ENCODE data around the gene NFIX.
"Not testable (repeated sequence)": the region's sequence is repeated elsewhere in the genome, so short reads cannot be mapped to it uniquely, and the experiment has no call there.

The NFIX gene

DNA sequence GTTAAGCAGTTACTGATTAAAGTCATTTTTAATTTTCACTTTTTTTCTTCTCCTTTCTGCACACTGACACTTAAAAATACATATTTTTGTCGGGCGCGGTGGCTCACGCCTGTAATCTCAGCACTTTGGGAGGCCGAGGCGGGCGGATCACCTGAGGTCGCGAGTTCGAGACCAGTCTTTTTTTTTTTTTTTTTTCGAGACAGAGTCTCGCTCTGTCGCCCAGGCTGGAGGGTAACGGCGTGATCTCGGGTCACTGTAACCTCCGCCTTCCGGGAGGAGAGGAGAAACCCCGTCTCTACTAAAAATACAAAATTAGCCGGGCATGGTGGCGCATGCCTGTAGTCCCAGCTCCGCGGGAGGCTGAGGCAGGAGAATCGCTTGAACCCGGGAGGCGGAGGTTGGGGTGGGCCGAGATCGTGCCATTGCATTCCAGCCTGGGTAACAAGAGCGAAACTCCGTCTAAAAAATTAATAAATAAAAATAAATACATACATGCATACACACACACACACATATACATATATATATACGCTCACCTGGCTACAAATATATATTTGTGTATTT lies 37.8 kb upstream of the NFIX start:
- not testable (repeated sequence) for DNase-seq (ENCODE audit: low read depth)

DNA sequence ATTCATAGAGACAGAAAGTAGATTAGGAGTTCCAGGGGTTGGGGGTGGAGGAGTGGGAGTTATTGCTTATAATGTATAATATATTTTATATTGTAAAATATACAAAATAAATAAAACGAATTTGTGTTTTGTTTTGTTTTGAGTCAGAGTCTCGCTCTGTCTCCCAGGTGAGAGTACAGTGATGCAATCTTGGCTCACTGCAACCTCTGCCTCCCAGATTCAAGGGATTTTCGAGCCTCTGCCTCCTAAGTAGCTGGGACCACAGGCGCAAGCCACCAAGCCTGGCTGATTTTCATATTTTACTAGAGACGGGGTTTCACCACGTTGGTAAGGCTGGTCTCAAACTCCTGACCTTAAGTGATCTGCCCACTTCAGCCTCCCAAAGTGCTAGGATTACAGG lies 35.8 kb upstream of the NFIX start:
- DNase-seq (ENCODE audit: low read depth) = no peak

DNA sequence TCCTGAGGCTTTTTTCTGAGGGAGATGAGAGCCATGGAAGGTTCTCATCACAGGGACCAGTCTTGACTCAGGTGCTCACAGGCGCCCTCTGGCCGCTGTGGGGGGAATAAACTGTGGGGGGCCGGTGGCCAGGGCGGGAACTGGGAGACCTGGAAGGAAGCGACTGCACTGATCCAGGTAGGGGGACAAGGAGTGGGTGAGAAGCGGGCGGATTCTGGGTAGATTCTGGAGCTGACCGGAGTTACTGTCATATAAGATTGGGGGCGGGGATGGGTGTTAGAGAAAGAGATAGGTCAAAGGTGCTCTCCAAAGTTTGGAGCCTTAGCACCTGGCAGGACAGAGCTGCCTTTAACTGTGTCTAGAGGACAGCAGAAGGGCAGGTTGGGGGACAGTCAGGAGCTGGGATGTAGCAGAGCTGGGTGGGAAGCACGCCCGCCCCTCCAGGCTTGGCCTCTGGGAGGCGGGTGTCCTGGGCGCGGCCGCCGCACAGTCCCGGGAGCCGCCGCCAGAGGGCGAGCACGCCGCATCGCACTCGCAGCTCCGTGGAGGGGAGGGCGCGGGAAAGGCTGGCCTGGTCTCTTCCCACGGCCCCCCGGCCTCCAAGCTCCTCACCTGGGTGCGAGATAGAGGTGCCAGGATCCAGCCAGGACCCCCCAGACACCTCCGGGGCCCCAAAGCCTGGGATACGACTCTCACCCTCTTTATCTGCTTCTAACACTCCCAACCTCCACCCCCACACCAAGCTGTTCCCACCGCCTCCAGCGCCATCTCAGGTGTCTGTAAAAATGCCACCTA lies 30.1 kb upstream of the NFIX start:
- peak; percentile 56 for DNase-seq (ENCODE audit: low read depth)

DNA sequence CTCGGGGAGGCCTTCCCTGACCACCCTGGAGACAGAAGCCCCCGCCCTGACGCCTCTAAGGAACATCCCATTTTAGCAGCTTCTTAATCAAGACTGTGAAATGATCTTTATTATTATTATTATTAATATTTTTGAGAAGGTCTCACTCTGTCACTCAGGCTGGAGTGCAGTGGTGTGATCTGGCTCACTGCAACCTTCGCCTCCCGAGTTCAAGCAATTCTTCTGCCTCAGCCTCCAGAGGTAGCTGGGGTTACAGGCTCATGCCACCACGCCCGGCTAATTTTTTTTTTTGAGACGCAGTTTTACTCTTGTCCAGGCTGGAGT lies 29.5 kb upstream of the NFIX start:
- DNase-seq (ENCODE audit: low read depth) = no peak

DNA sequence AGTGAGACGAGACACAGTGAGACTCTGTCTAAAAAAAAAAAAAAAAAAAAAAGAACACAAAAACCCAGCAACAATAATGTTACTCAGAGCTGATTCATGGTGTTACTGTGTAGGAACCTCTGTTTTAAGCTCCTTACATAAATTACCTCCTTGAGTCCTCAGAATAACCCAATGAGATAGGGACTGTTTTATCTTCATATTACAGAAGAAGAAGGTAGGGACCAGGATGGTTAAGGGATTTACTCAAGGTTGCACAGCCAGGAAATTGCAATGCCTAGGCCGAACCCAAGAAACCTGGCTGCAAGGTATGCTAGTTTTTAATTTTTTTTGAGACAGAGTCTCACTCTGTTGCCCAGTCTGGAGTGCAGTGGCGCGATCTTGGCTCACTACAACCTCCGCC lies 27.4 kb upstream of the NFIX start:
- no peak for DNase-seq (ENCODE audit: low read depth)

DNA sequence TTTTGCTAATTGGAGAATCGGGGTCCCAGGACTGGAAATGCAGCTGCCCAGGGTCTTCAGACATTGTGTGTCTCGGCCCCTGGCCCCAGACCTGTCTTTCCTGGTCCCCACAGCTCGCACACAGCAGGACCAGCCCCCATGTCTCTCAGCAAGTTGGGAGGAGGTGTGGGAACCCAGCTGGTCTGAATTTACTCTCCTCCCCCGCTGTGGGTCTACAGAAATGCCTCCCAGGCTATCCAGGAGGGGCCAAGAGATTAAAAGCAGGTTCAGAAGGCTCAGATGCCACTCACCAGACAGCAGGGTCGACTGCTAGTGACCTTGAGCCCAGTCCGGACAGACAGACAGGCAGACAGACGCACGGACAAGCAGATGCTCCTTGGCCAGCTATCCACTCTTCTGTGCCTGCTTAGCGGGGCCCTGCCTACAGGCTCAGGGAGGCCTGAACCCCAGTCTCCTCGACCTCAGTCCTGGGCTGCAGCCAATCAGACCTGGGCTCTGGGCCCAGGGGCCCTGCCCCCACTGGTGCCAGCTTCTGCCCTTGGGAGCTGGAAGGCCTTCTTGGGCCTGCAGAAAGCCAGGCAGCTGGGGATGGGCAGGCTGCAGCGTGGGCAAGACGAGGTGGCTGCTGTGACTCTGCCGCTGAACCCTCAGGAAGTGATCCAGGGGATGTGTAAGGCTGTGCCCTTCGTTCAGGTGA lies 25.8 kb upstream of the NFIX start, which contains the start of gene DAND5:
TSS of gene DAND5 (plus strand) at position 285 of the 697 bp plus-strand sequence. CDS start at position 370, 85 bp downstream.
- DNase-seq (ENCODE audit: low read depth) = no peak

DNA sequence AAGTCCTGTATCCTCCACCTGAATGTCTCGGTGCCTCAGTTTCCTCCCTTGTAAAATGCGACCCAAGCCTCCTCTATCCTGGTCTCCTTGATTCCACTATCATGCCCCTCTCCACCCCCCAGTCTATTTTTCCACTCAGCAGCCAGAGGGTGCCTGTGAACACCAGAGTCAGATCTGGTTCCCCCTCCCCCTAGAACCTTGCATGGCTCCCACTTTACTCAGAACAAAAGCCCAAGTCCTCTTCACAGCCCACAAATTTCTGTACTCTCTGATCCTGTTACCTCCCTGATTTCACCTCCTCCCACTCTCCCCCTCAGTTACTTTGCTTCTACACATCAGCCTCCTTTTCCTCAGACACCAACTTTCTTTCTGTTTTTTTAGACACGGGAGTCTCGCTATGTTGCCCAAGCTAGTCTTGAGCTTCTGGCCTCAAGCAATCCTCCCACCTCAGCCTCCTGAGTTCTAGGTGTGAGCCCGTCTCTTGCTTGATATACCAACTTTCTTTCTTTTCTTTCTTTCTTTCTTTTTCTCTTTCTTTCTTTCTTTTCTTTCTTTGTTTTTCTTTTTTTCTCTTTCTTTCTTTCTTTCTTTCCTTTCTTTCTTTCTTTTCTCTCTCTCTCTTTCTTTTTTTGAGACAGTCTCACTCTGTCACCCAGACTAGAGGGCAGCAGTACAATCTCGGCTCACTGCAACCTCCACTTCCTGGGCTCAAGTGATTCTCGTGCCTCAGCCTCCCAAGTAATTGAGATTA lies 25.0 kb upstream of the NFIX start:
- no peak for DNase-seq (ENCODE audit: low read depth)

DNA sequence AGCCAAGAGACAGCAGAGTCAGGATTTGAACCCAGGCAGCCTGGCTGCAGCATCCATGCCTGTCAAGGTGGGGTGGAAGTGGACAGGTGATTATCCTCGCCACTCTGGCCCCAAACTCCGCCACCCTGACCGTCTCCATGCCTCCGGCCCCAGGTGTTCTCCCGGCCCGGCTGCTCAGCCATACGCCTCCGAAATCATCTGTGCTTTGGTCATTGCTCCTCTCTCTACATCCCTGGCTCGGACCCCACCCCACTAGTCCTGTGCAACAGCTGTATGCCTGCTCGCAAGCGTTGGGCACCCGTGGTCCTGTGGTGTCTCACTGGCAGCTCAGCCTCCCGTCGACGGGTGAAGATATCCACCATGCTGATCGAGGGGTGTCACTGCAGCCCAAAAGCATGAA lies 22.0 kb upstream of the NFIX start:
- DNase-seq (ENCODE audit: low read depth) = no peak

DNA sequence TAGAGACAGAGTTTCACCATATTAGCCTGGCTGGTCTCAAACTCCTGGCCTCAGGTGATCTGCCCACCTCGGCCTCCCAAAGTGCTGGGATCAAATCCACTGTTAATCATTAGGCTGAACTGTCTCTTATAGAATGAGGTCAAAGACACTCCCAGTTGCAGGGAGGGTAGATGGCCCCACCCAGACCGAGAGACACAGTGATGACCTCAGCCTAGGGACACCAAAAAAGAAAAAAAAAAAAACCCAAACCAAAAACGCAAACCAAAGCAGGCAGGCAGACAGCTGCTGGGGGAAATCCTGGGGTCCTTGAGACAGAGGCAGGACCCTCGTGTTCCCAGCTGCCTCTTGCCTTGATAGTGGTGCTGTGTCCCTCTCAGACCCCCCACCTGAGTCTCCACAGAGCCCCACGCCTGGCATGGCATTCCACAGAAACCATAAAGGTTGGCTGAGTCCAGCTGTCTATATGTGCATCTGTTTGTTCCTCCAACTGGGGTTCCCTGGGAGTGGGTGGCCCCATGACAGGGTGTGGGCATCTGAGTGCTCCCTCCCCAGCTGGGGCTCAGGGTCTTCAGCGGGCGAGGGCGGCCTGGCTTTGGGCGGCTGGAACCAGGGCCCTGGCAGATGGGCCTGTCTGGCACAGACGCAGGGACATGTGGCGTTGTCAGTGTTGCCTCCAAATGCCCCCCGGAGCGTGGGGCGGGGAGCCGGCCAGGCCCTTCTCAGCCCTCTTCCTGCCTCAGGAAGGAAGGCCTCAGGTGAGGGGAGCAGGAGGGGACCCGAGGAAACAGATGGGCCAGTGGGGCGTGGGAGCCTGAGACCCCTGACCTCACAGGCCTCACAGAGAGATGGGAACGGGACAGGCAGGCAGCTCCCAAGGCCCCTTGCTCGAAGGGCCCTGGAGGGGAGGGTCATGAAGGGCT lies 20.7 kb upstream of the NFIX start:
- DNase-seq (ENCODE audit: low read depth) = no peak

DNA sequence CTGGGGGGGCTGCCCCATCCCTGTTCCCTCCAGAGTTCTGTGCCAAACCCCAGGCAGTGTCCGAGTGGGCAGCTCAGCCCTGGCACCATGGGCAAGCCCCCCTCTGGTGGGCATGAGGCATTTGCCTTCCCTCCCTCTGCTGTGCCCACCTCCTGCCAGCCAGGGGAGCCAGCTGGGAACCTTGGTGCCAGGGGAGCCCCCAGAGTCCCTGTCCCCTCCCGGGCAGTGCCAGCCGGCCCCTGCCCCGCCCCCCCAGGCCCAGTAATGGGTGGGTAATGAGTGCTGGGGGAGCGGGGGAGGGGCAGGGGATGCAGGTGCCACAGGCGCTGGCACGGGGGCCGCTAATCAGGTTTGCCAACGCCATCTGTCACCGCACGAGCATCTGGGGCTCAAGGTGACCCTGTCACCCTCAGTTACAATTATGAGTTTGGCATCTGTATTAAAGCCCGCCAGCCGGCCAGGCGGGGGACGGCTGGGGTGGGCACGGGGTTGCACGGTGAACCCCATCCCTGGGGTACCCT lies 20.0 kb upstream of the NFIX start:
- DNase-seq (ENCODE audit: low read depth) = no peak

DNA sequence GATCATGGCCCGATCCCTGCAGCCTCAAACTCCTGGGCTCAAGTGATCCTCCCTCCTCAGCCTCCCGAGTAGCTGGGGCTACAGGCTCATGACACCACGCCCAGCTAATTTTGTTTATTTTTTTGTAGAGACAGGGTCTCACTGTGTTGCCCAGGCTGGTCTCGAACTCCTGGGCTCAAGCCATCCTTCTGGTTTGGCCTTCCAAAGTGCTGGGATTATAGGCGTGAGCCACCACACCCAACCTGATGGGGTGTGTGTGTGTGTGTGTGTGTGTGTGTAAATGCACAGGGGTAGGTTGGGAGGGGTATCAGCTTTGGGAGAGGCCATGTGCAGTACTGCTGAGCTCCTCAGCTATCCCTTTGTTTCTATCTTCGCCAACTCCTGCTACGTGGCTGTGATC lies 19.2 kb upstream of the NFIX start:
- DNase-seq (ENCODE audit: low read depth) = not testable (repeated sequence)

DNA sequence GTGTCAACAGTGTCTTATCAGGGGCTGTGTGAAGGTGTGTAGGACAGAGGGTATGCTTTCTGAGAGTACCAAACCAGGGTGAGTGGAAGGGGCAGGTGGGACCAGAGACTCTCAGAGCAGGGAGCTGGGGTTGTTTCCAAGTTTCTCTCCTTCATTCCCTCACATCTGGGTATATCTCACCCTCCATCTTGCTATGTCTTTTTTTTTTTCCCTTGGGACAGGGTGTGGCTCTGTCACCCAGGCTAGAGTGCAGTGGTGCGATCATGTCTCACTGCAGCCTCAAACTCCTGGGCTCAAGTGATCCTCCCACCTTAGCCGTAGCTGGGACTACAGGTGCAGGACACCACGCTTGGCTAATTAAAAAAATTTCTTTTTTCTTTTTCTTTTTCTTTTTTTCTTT lies 15.3 kb upstream of the NFIX start:
- DNase-seq (ENCODE audit: low read depth) = no peak

DNA sequence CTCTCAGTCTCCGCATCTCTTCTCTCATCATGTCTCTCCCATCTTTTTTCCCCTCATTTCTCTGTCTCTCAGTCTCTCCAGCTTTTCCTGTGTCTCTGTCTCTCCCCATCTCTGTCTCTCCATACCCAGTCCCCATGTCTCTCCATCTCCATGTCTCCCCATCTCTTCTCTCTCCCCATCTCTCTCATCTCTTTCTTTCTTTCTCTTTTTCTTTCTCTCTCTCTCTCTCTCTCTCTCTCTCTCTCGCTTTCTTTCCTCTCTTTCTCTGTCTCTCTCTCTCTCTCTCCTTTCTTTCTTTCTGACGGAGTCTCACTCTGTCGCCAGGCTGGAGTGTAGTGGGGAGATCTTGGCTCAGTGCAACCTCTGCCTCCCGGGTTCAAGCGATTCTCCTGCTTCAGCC lies 12.6 kb upstream of the NFIX start:
- DNase-seq (ENCODE audit: low read depth) = no peak

DNA sequence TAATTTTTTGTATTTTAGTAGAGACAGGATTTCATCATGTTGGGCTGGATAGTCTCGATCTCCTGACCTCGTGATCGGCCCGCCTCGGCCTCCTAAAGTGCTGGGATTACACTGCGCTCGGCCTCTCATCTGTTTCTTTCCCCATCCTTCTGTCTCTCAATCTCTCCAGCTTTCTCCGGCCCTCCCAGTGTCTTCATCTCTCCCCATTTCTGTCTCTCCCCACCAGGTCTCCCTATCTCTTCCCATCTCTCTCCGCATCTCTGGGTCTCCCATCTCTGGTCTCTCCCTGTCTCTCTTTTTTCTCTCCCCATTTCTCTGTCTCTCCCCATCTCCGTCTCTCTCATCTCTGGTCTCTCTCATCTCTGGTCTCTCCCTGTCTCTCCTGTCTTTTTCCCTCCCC lies 12.2 kb upstream of the NFIX start:
- DNase-seq (ENCODE audit: low read depth) = no peak

DNA sequence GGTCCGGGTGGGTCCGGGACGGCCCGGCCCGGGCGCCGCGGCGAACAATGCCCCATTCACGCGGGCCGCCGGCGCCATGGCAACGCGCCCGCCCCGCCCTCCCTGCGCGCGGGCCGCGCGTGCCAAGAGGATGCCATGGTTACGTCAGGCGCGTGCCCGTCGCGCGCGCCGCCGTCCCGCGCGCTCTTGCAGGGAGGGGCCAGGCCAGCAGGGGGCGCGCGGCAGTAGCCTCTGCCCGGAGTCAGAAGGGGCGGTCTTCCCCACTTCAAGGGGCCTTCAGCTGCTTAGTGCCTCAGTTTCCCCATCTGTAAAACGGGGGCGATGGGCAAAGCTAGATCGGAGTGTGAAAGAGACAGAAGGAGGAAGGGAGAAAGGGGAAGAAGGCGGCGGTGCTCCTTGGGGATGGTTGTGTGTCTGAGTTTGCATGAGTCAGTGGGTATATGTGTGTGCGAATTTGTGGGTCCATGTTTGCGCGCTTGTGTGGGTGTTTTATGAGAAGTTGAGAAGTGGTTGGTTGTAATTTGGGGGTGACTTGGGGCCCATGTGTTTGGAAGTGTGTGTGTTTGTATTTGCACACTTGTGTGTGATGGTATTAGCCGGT lies 11.6 kb upstream of the NFIX start:
- peak; percentile 62 for DNase-seq (ENCODE audit: low read depth)

DNA sequence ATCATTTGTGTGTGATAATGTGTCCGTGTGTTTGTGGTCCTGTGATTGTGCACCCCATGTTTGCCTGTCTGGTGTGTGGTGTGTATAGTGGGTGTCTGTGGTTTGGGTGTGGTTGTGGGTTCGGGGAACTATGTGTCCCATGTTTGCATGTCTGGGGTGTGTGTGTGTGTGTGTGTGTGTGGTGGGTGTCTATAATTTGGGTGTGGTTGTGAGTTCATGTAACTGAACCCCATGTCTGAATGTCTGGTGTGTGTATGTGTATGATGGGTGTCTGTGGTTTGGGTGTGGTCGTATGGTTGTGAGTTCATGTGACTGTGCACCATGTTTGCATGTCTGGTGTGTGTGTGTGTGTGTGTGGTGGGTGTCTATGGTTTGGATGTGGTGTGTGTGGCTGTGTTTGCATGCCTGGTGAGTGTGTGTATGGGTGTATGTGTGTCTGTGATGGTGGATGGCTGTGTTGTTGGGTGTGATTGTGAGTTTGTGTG lies 11.1 kb upstream of the NFIX start:
- no peak for DNase-seq (ENCODE audit: low read depth)

DNA sequence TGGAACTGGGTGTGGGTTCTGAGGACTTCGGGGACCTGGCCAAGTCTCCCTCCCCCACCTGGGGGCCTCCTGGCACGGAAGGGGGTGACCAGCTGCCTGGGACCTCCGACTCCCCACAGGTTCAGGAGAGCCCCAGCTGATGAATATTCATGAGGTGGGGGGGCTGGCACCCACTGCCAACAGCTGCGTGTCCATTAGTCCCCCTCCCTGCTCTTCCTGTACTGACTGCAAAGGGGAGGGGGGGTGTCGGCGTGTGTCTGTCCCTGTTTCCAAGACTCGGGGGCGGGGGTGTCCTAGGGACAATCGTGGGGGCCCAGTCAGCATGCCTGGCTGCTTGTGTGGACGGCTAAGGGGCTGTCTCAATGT lies 10.6 kb upstream of the NFIX start:
- DNase-seq (ENCODE audit: low read depth) = no peak

DNA sequence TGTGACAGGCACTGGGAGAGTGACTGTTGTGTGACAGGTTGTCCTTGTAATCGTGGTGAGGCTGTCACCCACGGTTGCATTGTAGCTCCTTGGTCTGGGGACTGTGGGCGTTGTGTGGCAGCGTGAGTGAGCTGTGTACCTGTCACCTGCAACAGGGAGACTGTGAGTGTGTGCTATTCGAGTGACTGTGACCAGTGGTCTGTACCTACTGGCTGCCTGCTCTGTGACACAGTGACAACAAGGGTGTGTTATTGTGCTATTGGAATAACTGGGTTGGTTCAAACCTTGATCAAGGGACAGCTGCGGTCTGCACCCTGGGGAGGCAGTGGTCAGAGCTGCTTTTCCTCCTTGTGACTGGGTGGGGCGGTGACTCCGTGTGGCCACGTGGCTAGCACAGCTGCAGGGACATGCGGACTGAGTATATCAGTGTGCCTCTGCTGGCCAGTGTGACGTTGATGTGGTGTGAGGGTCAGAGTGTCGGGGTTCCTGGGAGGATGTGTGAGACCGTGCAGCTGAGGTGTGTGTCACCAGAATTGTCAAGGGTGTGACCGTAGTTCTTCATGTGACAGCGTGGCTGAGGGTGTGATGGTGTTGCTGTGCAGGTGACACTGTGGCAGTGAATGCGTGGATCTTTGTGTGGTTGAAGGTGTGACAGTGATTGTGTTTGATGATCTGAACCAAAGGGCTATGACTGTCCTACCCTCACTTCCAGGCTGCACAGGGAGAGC lies 10.1 kb upstream of the NFIX start:
- DNase-seq (ENCODE audit: low read depth) = no peak

DNA sequence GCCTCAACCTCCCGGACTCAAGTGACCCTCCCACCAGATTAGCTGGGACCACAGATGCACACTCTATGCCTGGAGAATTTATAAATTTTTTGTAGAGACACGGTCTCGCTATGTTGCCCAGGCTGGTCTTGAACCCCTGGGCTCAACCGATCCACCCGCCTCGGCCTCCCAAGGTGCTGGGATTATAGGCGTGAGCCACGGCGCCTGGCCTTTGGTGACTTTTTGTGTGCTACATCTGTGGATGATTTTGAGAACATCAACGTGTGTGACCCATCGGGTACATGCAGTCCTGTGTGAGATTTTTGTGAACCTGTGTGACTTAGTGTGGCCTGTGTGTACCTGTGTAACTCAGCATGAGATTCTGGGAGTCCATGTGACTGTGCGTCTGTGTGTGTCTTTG lies 8.5 kb upstream of the NFIX start:
- DNase-seq (ENCODE audit: low read depth) = no peak

DNA sequence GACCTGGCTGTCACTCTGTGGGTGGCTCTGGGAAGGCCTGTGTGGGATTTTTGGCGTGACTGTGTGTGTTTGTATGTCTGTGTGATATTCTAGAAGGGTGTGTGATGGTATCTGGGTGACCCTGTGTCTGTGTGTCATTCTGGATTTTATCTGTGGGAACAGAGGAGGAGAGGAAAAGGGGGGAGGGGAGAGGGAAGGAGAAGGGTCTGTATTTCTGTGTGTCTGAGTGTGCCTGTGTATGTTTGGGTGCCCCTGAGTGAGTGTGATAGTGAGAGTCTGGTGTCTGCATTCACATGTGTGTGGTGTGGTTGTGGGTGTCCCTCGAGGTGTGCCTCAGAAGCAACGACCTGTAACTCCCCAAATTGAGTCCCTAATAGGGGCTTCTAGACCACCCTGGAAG lies 8.1 kb upstream of the NFIX start:
- DNase-seq (ENCODE audit: low read depth) = no peak
